Measurements from ENCODE around the gene TBCK.

Gene TBCK

DNA sequence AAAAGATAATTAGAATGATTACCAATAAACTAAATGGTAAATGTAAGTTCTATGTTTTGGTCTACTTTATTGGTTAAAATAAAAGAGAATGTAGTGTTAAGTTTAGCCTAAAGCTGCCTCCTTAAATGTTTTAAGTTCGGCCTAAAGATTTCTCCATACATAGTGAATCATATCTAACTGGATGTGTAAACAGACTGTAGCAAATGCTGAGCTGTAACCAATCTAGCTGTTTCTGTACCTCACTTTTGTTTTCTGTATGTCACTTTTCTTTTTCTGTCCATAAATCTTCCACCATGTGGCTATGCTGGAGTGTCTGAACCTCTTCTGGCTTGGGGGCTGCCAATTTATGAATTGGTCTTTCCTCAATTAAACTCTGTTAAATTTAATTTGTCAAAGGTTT is 121.2 kb downstream of the TBCK start:
- H3K36me3 ChIP-seq (ENCODE audit: insufficient read depth, low read length): no peaks in the 10 kb centered on the region
- H3K9me3 ChIP-seq (ENCODE audit: control insufficient read depth, insufficient read depth, low read length): no peaks in the 10 kb centered on the region
- no peaks in the 10 kb centered on the region for H3K4me1 ChIP-seq (ENCODE audit: insufficient read depth, low read length)
- no peak overlapping the region for H3K9ac ChIP-seq (ENCODE audit: low read depth, low read length)

DNA sequence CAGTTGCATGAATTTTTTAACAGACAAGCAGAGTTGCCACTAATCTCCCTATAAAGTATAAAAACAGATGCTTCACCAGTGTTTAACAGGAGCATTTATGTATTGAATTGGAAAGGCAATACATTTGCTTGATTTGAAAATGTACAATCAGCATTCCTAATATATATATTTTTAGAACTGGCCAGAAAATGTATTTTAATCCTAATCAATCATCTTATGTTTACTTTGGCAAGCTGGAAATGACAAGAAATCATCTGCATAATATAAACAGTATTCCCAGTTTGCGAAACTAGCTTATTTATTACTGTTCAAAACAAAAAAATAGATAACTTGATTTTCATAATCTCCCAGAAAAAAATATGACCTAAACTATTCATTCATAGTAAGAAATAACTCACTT is 123.9 kb downstream of the TBCK start:
- no peaks in the 10 kb centered on the region for H3K9me3 ChIP-seq (ENCODE audit: control insufficient read depth, insufficient read depth, low read length)
- no peaks in the 10 kb centered on the region for H3K36me3 ChIP-seq (ENCODE audit: insufficient read depth, low read length)
- no peak overlapping the region for H3K9ac ChIP-seq (ENCODE audit: low read depth, low read length)
- no peaks in the 10 kb centered on the region for H3K4me1 ChIP-seq (ENCODE audit: insufficient read depth, low read length)

DNA sequence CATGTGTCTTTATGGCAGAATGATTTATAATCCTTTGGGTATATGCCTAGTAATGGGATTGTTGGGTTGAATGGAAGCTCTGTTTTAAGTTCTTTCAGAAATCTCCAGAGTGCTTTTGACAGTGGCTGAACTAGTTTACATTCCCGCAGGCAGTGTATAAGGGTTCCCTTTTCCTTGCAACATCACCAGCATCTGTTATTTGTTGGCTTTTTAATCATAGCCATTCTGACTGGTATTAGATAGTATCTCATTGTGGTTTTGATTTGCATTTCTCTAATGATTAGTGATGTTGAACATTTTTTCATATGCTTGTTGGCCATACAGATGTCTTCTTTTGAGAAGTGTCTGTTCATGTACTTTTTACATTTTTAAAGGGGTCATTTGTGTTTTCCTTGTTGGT is 129.8 kb downstream of the TBCK start:
- H3K36me3 ChIP-seq (ENCODE audit: insufficient read depth, low read length): no peaks in the 10 kb centered on the region
- no peaks in the 10 kb centered on the region for H3K4me1 ChIP-seq (ENCODE audit: insufficient read depth, low read length)
- no peaks in the 10 kb centered on the region for H3K9me3 ChIP-seq (ENCODE audit: control insufficient read depth, insufficient read depth, low read length)
- no peak overlapping the region for H3K9ac ChIP-seq (ENCODE audit: low read depth, low read length)

GRCh38 chr4:106183551-106183950 is 132.5 kb downstream of the TBCK start:
- Histone ChIP-seq H3K9me3 (ENCODE audit: control insufficient read depth, insufficient read depth, low read length) (peaks cover 5% of the 10 kb centered on the region; the same call in 1 of the 2 replicates), H3K36me3 (ENCODE audit: insufficient read depth, low read length) (no peaks in the 10 kb centered on the region)

GRCh38 chr4:106172861-106173260 is 143.1 kb downstream of the TBCK start:
- Histone ChIP-seq H3K9me3 (ENCODE audit: control insufficient read depth, insufficient read depth, low read length) (peaks cover 3% of the 10 kb centered on the region; the same call in 1 of the 2 replicates), H3K9ac (ENCODE audit: low read depth, low read length) (no peak overlapping the region), H3K4me1 (ENCODE audit: insufficient read depth, low read length) (no peaks in the 10 kb centered on the region), H3K36me3 (ENCODE audit: insufficient read depth, low read length) (no peaks in the 10 kb centered on the region)

More at GRCh38 chr4:106183551-106183950, 132.5 kb downstream of the TBCK start:
- no peaks in the 10 kb centered on the region for H3K4me1 ChIP-seq (ENCODE audit: insufficient read depth, low read length)
- H3K9ac ChIP-seq (ENCODE audit: low read depth, low read length): no peak overlapping the region

DNA sequence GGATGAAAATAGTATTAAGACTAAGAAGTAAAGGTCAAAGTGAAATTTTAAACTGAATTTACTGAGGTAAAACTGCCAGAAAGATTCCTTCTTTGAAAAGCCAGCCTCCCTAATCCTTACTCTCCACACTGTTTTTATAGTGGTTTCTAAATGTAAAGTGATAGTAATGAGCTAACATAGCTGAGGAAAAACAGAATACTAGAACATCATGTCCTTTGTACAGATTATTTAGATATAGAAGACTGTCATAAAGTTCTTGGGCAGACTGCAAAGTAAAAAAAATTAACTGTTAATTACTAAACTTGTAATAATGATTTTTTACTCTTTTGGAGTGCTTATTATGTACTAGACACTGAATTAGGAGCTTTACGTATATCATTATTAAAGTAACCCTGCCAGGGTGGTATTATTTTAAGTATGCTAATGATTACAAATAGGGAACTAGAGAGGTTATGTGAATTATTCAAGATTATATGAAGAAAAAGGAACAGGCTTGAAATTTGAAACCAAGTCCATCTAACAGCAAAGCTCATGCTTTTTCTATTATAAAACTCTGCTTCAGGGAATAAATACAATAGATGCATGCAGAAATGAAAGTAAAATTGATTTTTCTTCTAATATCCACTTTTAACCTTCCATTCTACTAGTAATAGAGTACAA is 150.5 kb downstream of the TBCK start:
- Histone ChIP-seq H3K9me3 (ENCODE audit: control insufficient read depth, insufficient read depth, low read length) (peaks cover 19% of the 10 kb centered on the region), H3K4me1 (ENCODE audit: insufficient read depth, low read length) (no peaks in the 10 kb centered on the region), H3K9ac (ENCODE audit: low read depth, low read length) (no peak overlapping the region), H3K36me3 (ENCODE audit: insufficient read depth, low read length) (no peaks in the 10 kb centered on the region; the same call in 1 of the 2 replicates)

GRCh38 chr4:106162278-106162677 is 153.7 kb downstream of the TBCK start:
- no peaks in the 10 kb centered on the region; the same call in 1 of the 2 replicates for H3K36me3 ChIP-seq (ENCODE audit: insufficient read depth, low read length)
- no peak overlapping the region for H3K9ac ChIP-seq (ENCODE audit: low read depth, low read length)
- H3K4me1 ChIP-seq (ENCODE audit: insufficient read depth, low read length): no peaks in the 10 kb centered on the region
- H3K9me3 ChIP-seq (ENCODE audit: control insufficient read depth, insufficient read depth, low read length): peaks cover 15% of the 10 kb centered on the region

GRCh38 chr4:106160560-106160959 is 155.4 kb downstream of the TBCK start:
- Histone ChIP-seq H3K9me3 (ENCODE audit: control insufficient read depth, insufficient read depth, low read length) (peaks cover 15% of the 10 kb centered on the region), H3K4me1 (ENCODE audit: insufficient read depth, low read length) (no peaks in the 10 kb centered on the region), H3K36me3 (ENCODE audit: insufficient read depth, low read length) (no peaks in the 10 kb centered on the region; the same call in 1 of the 2 replicates), H3K9ac (ENCODE audit: low read depth, low read length) (no peak overlapping the region)

DNA sequence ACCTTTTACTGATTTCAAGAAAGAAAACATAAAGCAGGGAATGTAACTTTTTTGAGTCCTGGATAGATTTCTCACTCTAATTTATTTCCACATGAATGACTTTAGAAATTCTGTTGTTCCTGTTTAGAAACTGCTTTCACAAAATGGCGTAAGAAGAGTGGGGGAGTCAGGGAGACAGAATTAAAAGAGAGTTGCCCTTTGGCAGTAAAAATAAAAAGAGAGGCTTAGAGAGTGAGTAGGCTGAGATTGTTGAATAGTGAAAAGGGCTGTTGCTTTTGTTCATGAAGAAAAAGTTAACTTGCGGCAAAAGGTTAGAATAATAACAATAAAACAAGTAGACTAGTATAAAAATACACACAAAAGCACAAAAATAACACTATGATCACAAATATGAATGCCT is 166.1 kb downstream of the TBCK start:
- Histone ChIP-seq H3K36me3 (ENCODE audit: insufficient read depth, low read length) (no peaks in the 10 kb centered on the region), H3K9ac (ENCODE audit: low read depth, low read length) (no peak overlapping the region), H3K4me1 (ENCODE audit: insufficient read depth, low read length) (no peaks in the 10 kb centered on the region)

DNA sequence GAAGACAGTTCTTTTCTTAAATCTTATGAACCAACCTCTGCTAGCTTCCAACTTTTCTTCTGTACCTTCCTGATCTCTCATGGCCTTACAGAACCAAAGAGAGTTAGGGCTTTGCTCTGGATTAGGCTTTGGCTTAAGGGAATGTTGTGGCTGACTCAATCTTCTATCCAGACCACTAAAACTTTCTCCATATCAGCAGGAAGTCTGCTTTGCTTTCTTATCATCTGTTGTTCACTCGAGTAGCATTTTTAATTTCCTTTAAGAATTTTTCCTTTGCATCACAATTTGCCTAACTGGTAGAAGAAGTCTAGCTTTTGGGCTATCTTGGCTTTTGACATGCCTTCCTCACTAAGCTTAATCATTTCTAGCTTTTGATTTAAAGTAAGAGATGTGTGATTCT is 167.0 kb downstream of the TBCK start:
- Histone ChIP-seq H3K9ac (ENCODE audit: low read depth, low read length) (no peak overlapping the region), H3K4me1 (ENCODE audit: insufficient read depth, low read length) (no peaks in the 10 kb centered on the region), H3K36me3 (ENCODE audit: insufficient read depth, low read length) (no peaks in the 10 kb centered on the region), H3K9me3 (ENCODE audit: control insufficient read depth, insufficient read depth, low read length) (peaks cover 5% of the 10 kb centered on the region)

More for the DNA sequence above, 166.1 kb downstream of the TBCK start:
- peaks cover 5% of the 10 kb centered on the region for H3K9me3 ChIP-seq (ENCODE audit: control insufficient read depth, insufficient read depth, low read length)

- H3K36me3 ChIP-seq (ENCODE audit: insufficient read depth, low read length): no peaks in the 10 kb centered on the region
- H3K9ac ChIP-seq (ENCODE audit: low read depth, low read length): no peak overlapping the region
- H3K9me3 ChIP-seq (ENCODE audit: control insufficient read depth, insufficient read depth, low read length): no peaks in the 10 kb centered on the region
- H3K4me1 ChIP-seq (ENCODE audit: insufficient read depth, low read length): no peaks in the 10 kb centered on the region
Observed at GRCh38 chr4:106142616-106143127, 173.3 kb downstream of the TBCK start.

- no peaks in the 10 kb centered on the region for H3K4me1 ChIP-seq (ENCODE audit: insufficient read depth, low read length)
- no peaks in the 10 kb centered on the region for H3K36me3 ChIP-seq (ENCODE audit: insufficient read depth, low read length)
- H3K9ac ChIP-seq (ENCODE audit: low read depth, low read length): no peak overlapping the region
- H3K9me3 ChIP-seq (ENCODE audit: control insufficient read depth, insufficient read depth, low read length): no peaks in the 10 kb centered on the region
Observed at GRCh38 chr4:106140601-106141000, 175.4 kb downstream of the TBCK start.

DNA sequence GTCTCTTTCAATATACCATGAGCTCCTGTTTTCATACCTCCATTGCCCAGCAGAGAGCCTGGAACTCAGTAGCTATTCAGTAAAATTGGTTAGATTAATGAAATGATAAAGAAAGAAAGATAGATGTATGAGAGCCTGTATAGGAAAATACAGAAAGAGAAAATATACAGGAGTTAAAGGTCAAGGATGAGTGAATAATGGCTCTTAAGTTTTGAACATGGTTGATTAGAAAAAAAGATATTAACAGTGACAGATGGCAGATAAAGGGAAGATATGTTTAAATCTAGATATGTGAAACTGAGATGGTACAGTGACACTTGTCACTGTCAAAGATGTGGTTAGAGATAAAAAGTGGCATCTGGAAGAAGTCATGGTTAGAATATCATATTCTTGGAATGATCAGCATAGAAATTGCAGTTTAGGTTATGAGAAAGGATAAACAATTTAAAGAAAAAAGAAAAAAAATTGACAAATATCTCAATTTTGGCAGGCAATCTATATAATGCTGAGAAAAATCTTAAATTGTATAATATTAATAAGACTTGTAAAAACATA is 179.2 kb downstream of the TBCK start:
- H3K4me1 ChIP-seq (ENCODE audit: insufficient read depth, low read length): no peaks in the 10 kb centered on the region
- 0 out of 2 replicates have a peak, but pooled peaks cover under 1% of the 10 kb centered on the region for H3K36me3 ChIP-seq (ENCODE audit: insufficient read depth, low read length)
- peaks cover 11% of the 10 kb centered on the region for H3K9me3 ChIP-seq (ENCODE audit: control insufficient read depth, insufficient read depth, low read length)
- no peak overlapping the region for H3K9ac ChIP-seq (ENCODE audit: low read depth, low read length)

- Histone ChIP-seq H3K36me3 (ENCODE audit: insufficient read depth, low read length) (0 out of 2 replicates have a peak, but pooled peaks cover 3% of the 10 kb centered on the region), H3K9ac (ENCODE audit: low read depth, low read length) (no peak overlapping the region), H3K9me3 (ENCODE audit: control insufficient read depth, insufficient read depth, low read length) (peaks cover 11% of the 10 kb centered on the region), H3K4me1 (ENCODE audit: insufficient read depth, low read length) (no peaks in the 10 kb centered on the region)
Observed at GRCh38 chr4:106132045-106132444, 184.0 kb downstream of the TBCK start.

DNA sequence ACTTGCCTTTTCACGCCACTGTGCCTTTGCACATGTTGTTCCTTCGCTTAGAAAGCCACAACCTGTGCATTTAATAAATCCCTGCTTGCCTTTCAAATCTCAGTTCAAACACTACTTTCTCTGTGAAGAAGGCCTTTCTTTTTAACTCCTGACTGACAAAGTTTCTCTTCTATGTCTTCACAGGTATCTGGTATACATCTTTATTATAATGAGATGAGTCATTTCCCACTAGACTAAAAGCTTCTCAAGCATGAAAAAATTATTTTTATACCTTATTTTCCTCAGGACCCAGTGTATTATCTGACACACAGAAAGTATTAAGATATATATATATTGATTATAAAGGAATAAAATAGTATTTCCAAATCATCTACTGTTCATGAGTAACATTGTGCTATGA is 189.9 kb downstream of the TBCK start:
- no peaks in the 10 kb centered on the region for H3K36me3 ChIP-seq (ENCODE audit: insufficient read depth, low read length)
- no peaks in the 10 kb centered on the region for H3K4me1 ChIP-seq (ENCODE audit: insufficient read depth, low read length)
- H3K9me3 ChIP-seq (ENCODE audit: control insufficient read depth, insufficient read depth, low read length): peaks cover 3% of the 10 kb centered on the region; the same call in 1 of the 2 replicates
- H3K9ac ChIP-seq (ENCODE audit: low read depth, low read length): no peak overlapping the region
